BJ (cell line): Measurements from ENCODE around the gene PASK. TPM values are rescaled to one million over a fixed set of nuclear protein-coding genes. Genes with fewer than 3 reads are reported as not detected.

ENCODE experiments used
- CTCF ChIA-PET: fragments of 350-600 bp; formaldehyde crosslinking; extraction: SDS; loops from one replicate; lab custom pipeline; 2021; ENCODE audit warnings: antibody characterized with exemption, inconsistent platforms; lab: Yijun Ruan, JAX
- POLR2A ChIA-PET: fragments of 300-600 bp; sonication (Branson Sonifier 250); formaldehyde crosslinking; extraction: SDS; loops from one replicate; lab custom pipeline; 2021; ENCODE audit warnings: antibody characterized with exemption; lab: Charles Lee
- DNase-seq: peaks from one replicate; pipeline ENCODE4 v3.0.0-alpha.2; 2011; ENCODE audit warnings: low read depth
- H3K27me3 ChIP-seq: 2 replicates; pipeline ENCODE4 v1.6.0; 2011; ENCODE audit warnings: low read length; ENCODE audit not compliant: control insufficient read depth, insufficient read depth
- H3K36me3 ChIP-seq: 2 replicates; pipeline ENCODE4 v1.5.1; 2011; ENCODE audit warnings: low read length; ENCODE audit not compliant: control insufficient read depth, insufficient read depth
- H3K4me3 ChIP-seq: 2 replicates; pipeline ENCODE4 v1.5.1; 2011; ENCODE audit warnings: low read depth, mild to moderate bottlenecking, control low read depth, low read length
- polyA plus RNA-seq: library from polyadenylated mRNA; depleted of rRNA; stranded (reverse); fragments of >200 nt; gene quantifications from 2 replicates; pipeline ENCODE4 v1.2.3, GENCODE V29; 2011
- TF ChIP-seq, protein P1 (sequence below): IDR thresholded peaks from 2 replicates; pipeline ENCODE4 v1.5.1; 2011; ENCODE audit warnings: low read depth, mild to moderate bottlenecking, control low read depth, inconsistent platforms, low read length, moderate library complexity; ENCODE audit not compliant: insufficient read depth

The PASK gene
- polyA plus RNA-seq, 1 experiment: 3.4 TPM

DNA sequence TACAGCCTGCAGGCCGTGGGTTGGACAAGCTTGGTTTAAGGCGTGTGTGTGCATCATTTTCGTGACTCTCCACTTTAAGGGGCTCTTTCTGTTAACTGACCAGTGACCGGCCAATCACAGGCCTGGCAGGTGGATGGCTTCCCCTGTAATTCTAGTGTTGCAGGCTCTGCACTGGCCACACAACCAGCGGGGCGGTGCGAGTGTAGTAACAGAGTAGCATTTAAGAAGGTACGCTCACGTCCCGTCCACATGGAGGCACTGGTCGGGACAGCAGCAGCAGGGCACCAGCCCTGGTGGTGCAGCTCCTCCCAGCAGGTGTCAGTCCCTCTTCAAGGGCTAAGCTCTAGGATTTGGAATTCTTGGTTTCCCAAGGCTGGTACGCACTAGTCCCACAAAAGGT lies 31.2 kb upstream of the PASK start:
- ChIA-PET CTCF (no interaction called here), POLR2A (interaction anchor here (0.6 kb wide), 1 partner anchor 91 kb away, joined by 3 read pairs; no protein-coding TSS in a partner anchor)
- TF ChIP-seq, protein P1, sequence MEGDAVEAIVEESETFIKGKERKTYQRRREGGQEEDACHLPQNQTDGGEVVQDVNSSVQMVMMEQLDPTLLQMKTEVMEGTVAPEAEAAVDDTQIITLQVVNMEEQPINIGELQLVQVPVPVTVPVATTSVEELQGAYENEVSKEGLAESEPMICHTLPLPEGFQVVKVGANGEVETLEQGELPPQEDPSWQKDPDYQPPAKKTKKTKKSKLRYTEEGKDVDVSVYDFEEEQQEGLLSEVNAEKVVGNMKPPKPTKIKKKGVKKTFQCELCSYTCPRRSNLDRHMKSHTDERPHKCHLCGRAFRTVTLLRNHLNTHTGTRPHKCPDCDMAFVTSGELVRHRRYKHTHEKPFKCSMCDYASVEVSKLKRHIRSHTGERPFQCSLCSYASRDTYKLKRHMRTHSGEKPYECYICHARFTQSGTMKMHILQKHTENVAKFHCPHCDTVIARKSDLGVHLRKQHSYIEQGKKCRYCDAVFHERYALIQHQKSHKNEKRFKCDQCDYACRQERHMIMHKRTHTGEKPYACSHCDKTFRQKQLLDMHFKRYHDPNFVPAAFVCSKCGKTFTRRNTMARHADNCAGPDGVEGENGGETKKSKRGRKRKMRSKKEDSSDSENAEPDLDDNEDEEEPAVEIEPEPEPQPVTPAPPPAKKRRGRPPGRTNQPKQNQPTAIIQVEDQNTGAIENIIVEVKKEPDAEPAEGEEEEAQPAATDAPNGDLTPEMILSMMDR: no peak
- Histone ChIP-seq H3K27me3 (no peaks in the 10 kb centered on the region), H3K4me3 (no peak overlapping the region), H3K36me3 (peaks cover 4% of the 10 kb centered on the region; the same call in 1 of the 2 replicates)
- DNase-seq: no peak

DNA sequence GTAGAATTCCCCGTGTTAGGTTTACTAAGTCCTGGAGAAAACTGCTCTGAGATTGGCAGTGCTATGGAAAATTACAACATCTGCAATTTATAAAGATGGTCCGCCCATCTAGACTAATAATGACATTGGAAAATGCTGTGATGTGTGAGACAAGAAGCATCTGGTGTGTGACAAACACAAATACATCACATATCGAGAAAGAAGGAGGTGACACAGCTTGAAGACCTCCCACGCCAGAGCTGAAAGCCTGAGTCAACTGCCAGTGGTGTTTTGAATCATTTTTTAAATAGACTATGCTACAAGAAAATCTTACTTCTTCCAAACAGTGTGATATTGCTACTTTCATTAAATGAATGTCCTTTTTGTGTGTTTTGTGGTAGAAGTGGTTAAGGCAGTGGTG lies 30.6 kb upstream of the PASK start:
- ChIA-PET POLR2A (interaction anchor here (0.6 kb wide), 1 partner anchor 90 kb away, joined by 3 read pairs; no protein-coding TSS in a partner anchor), CTCF (no interaction called here)
- no peaks in the 10 kb centered on the region for H3K27me3 ChIP-seq
- TF ChIP-seq, protein P1: no peak
- peaks cover 4% of the 10 kb centered on the region; the same call in 1 of the 2 replicates for H3K36me3 ChIP-seq
- DNase-seq: no peak
- no peak overlapping the region for H3K4me3 ChIP-seq

DNA sequence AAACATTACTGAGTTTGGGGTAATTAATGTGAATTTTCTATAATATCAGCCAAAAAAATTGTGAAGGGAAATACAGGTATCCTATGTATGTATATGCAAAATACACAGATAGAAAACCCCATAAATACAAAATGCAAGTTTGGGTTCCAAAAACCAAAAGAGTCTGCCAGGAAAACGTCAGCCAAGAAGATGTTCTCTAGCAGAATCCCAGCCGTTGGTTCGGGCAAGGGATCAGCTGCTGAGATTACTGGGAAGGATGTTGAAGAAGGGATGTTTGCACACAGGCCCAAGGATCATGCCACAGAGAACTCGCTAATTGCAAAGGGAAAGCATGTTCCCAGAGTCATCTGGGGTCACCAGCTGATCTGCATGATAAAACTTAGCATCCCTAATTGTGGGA lies 29.7 kb upstream of the PASK start:
- ChIA-PET CTCF (no interaction called here), POLR2A (no interaction called here)
- TF ChIP-seq, protein P1: no peak
- peaks cover 4% of the 10 kb centered on the region; the same call in 1 of the 2 replicates for H3K36me3 ChIP-seq
- no peak for DNase-seq
- no peak overlapping the region for H3K4me3 ChIP-seq
- H3K27me3 ChIP-seq: no peaks in the 10 kb centered on the region

DNA sequence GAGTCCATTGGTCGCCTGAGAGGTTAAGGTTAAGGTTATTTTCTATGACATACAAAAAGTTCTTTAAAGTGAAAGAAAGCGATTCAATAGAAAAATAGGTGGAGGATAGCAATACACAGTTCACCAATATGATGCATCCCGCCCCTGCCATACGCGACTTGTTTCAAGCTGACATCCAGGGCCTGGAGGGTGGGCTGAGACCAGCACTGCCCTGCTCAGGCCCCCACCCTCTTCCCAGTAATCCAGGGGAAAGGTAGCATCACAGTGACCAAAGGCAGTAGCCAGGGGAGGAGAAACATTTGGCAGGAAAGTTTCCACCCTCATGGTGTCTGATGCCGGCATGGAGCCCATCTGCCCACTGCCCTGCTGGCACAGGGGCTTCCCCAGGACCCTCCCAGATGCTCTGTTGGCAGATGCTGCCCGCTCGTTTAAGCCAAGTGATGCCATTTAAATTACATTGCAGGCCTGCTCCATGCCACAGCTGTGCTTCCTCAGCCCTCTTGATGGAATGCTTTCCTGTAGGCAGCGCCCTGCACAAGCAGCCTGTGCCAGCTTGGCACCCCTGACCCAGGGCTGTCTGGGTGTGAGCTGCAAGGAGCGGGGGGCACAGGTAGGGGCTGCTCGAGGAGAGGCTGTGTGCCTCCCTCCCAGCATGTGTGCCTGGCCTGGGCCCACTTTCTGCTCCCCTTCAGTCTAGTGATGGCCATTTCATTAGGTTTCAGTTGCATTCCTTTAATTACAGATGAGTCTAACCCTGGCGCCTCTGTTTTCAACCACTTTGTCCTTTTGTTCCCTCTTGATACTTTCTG lies 28.5 kb upstream of the PASK start:
- ChIA-PET POLR2A (no interaction called here), CTCF (no interaction called here)
- H3K36me3 ChIP-seq: peaks cover 1% of the 10 kb centered on the region; the same call in 1 of the 2 replicates
- TF ChIP-seq, protein P1: no peak
- no peak overlapping the region for H3K4me3 ChIP-seq
- DNase-seq: no peak
- no peaks in the 10 kb centered on the region for H3K27me3 ChIP-seq

DNA sequence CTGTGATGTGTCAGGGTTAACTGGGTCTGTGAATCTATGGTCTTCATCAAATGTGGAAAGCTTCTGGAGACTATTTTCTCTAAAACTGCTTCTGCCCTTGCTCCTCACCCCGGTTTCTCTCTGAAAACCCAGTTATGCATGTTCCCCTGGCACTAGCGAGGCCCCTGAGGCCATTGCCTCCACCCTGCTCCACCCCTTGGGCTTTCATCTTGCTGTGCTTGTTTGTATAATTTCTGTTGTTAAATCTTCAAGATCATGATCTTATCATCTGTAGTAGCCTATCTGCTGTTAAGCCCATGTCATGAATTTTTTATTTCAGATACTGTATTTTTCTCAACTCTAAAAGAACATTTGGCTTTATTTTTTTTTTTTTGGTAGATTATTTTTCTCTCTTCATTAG lies 24.3 kb upstream of the PASK start:
- POLR2A ChIA-PET: no interaction called here
- CTCF ChIA-PET: no interaction called here
- TF ChIP-seq, protein P1: no peak

More for the DNA sequence above, 24.3 kb upstream of the PASK start:
- DNase-seq: no peak
- Histone ChIP-seq H3K27me3 (no peaks in the 10 kb centered on the region), H3K36me3 (peaks cover 10% of the 10 kb centered on the region), H3K4me3 (no peak overlapping the region)
